Endodermal cell (in vitro differentiated cells): ENCODE results near the gene CCDC183. TPM values are rescaled to one million over a fixed set of nuclear protein-coding genes. Genes with fewer than 3 reads are reported as not detected.
A peak's percentile ranks its signal among the peaks of the same experiment; 100 is the strongest.
"Not testable (repeated sequence)": the region's sequence is repeated elsewhere in the genome, so short reads cannot be mapped to it uniquely, and the experiment has no call there.

ENCODE experiments used
- DNase-seq: peaks from one replicate; pipeline ENCODE4 v3.0.0-alpha.2; 2017
- H3K27ac ChIP-seq: 2 replicates; pipeline ENCODE4 v1.5.1; 2013; ENCODE audit warnings: mild to moderate bottlenecking, low read depth, low read length, moderate library complexity
- H3K27me3 ChIP-seq: 2 replicates; pipeline ENCODE4 v1.6.1; 2013; ENCODE audit warnings: mild to moderate bottlenecking, low read length, moderate library complexity; ENCODE audit not compliant: insufficient read depth, control insufficient read depth, poor library complexity, severe bottlenecking
- H3K36me3 ChIP-seq: 2 replicates; pipeline ENCODE4 v1.7.0; 2013; ENCODE audit warnings: mild to moderate bottlenecking, low read length, moderate library complexity; ENCODE audit not compliant: control insufficient read depth, insufficient read depth
- H3K4me1 ChIP-seq: one replicate; pipeline ENCODE4 v1.7.0; 2013; ENCODE audit warnings: low read length; ENCODE audit not compliant: control insufficient read depth, insufficient read depth
- H3K4me3 ChIP-seq: 2 replicates; pipeline ENCODE4 v1.5.1; 2013; ENCODE audit warnings: mild to moderate bottlenecking, low read length, moderate library complexity
- H3K9ac ChIP-seq: 2 replicates; pipeline ENCODE4 v1.6.1; 2013; ENCODE audit warnings: mild to moderate bottlenecking, low read length, moderate library complexity; ENCODE audit not compliant: poor library complexity, severe bottlenecking; ENCODE audit errors: extremely low read depth
- H3K9me3 ChIP-seq: 2 replicates; pipeline ENCODE4 v1.6.1; 2013; ENCODE audit warnings: mild to moderate bottlenecking, low read length, moderate library complexity; ENCODE audit not compliant: control insufficient read depth
- H3K27ac Mint-ChIP-seq: 2 replicates; pipeline ENCODE4 v1.8.0; 2020; ENCODE audit warnings: mixed read lengths
- H3K27me3 Mint-ChIP-seq: 2 replicates; pipeline ENCODE4 v1.8.0; 2021; ENCODE audit warnings: mild to moderate bottlenecking, mixed read lengths; ENCODE audit not compliant: insufficient read depth
- H3K36me3 Mint-ChIP-seq: 2 replicates; pipeline ENCODE4 v1.8.0; 2020; ENCODE audit warnings: low read depth, mixed read lengths
- H3K4me1 Mint-ChIP-seq: 2 replicates; pipeline ENCODE4 v1.8.0; 2020; ENCODE audit warnings: mixed read lengths
- H3K4me3 Mint-ChIP-seq: 2 replicates; pipeline ENCODE4 v1.8.0; 2020; ENCODE audit warnings: mild to moderate bottlenecking, moderate library complexity, mixed read lengths
- H3K9me3 Mint-ChIP-seq: 2 replicates; pipeline ENCODE4 v1.8.0; 2020; ENCODE audit warnings: mild to moderate bottlenecking, mixed read lengths
- CTCF ChIP-seq: fragments of 200-600 bp; sonication (generic); conservative IDR thresholded peaks from 2 replicates; pipeline ENCODE4 v1.5.0; 2021; ENCODE audit warnings: antibody characterized with exemption, mild to moderate bottlenecking
- WGBS, 2 experiments: methylation state at CpG; one replicate each; pipeline versions ENCODE4 v1.1.5 to v1.1.7; 2013; ENCODE audit warnings: missing lambda C conversion rate in 2 of 2, mixed read lengths in 1 of 2; ENCODE audit not compliant: insufficient coverage in 1 of 2, insufficient read length in 1 of 2; 5-methylcytosine and 5-hydroxymethylcytosine counted together
- total RNA-seq, 2 donors: library from RNA; stranded (reverse); fragmentation: NEBNext Ultra II Directional in 1 of 2; extraction: Animal tissue kit (Norgen Biotek cat#: 25700) in 1 of 2; gene quantifications; 2 replicates in 1 of 2; 3 replicates in 1 of 2; pipeline ENCODE4 v1.2.1, GENCODE V29; 2021

The CCDC183 gene
- total RNA-seq, 2 donors from 2014 or later: 10.9 to 13.4 TPM

GRCh38 chr9:136795000-136795348 is 1.2 kb upstream of the CCDC183 start:
- no peaks in the 10 kb centered on the region for H3K9me3 Mint-ChIP-seq
- Histone ChIP-seq H3K4me3 (no peak overlapping the region), H3K27ac (no peak overlapping the region), H3K27me3 (no peaks in the 10 kb centered on the region), H3K4me1 (peaks cover 25% of the 10 kb centered on the region), H3K9me3 (no peaks in the 10 kb centered on the region), H3K9ac (no peak overlapping the region), H3K36me3 (peaks cover 23% of the 10 kb centered on the region)
- DNase-seq: no peak
- 91 to 95% methylated on average over 3 to 6 of the region's 6 CpGs for WGBS, 2 experiments
- H3K27me3 Mint-ChIP-seq: peaks cover 7% of the 10 kb centered on the region
- peaks cover 38% of the 10 kb centered on the region for H3K4me1 Mint-ChIP-seq
- TF ChIP-seq CTCF: no peak
- peaks cover 17% of the 10 kb centered on the region for H3K36me3 Mint-ChIP-seq
- H3K4me3 Mint-ChIP-seq: no peak overlapping the region
- H3K27ac Mint-ChIP-seq: no peak overlapping the region

GRCh38 chr9:136796775-136797347 is 723 bp downstream of the CCDC183 start:
- H3K27me3 ChIP-seq, H3K9me3 ChIP-seq, H3K27me3 Mint-ChIP-seq, H3K9me3 Mint-ChIP-seq: not testable (repeated sequence)
- peaks cover 23% of the 10 kb centered on the region for H3K36me3 ChIP-seq
- peak overlapping the region; percentile 96 for H3K27ac Mint-ChIP-seq
- peak overlapping the region; percentile 40 for H3K4me3 ChIP-seq
- peak; percentile 82 for DNase-seq
- peak overlapping the region; percentile 57 for H3K9ac ChIP-seq
- H3K4me3 Mint-ChIP-seq: peak overlapping the region; percentile 38
- 29 to 38% methylated on average over 7 to 10 of the region's 10 CpGs for WGBS, 2 experiments
- peak overlapping the region; percentile 77 for H3K27ac ChIP-seq
- peaks cover 17% of the 10 kb centered on the region for H3K36me3 Mint-ChIP-seq
- H3K4me1 Mint-ChIP-seq: peaks cover 35% of the 10 kb centered on the region
- peaks cover 20% of the 10 kb centered on the region for H3K4me1 ChIP-seq

GRCh38 chr9:136798708-136799078 is 2.6 kb downstream of the CCDC183 start:
- Histone ChIP-seq H3K4me1 (peaks cover 10% of the 10 kb centered on the region), H3K27me3 (no peaks in the 10 kb centered on the region), H3K9ac (no peak overlapping the region), H3K27ac (no peak overlapping the region), H3K36me3 (peaks cover 5% of the 10 kb centered on the region), H3K9me3 (no peaks in the 10 kb centered on the region), H3K4me3 (no peak overlapping the region)
- peaks cover 12% of the 10 kb centered on the region for H3K36me3 Mint-ChIP-seq
- H3K27me3 Mint-ChIP-seq: peaks cover 20% of the 10 kb centered on the region
- peaks cover 25% of the 10 kb centered on the region for H3K4me1 Mint-ChIP-seq
- H3K27ac Mint-ChIP-seq: no peak overlapping the region
- DNase-seq: no peak
- 90 to 95% methylated on average over 4 to 6 of the region's 6 CpGs for WGBS, 2 experiments
- H3K4me3 Mint-ChIP-seq: peak overlapping the region; percentile 82
- no peaks in the 10 kb centered on the region for H3K9me3 Mint-ChIP-seq
- TF ChIP-seq CTCF: no peak
